ENCODE data around the gene WNK2.

WNK2 gene

DNA sequence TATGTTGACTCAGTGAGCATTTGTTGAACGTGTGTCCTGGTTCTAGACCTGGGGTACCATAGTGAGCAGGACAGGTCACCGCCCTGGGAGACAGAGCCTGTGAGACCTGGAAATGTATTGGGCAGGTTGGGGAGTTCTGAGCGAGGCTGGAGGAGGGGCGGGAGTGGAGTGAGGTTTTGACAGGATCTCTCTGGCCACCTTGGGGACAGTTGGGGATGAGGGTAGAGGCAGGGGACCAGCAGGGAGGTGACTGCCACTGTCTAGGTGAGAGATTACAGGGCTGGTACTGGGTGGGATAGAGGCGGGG is 7.4 kb downstream of the WNK2 start:
- no peak for DNase-seq (ENCODE audit: low read depth)
- H3K4me3 ChIP-seq (ENCODE audit: low read depth, low read length): no peak overlapping the region
- TF ChIP-seq, protein P1, sequence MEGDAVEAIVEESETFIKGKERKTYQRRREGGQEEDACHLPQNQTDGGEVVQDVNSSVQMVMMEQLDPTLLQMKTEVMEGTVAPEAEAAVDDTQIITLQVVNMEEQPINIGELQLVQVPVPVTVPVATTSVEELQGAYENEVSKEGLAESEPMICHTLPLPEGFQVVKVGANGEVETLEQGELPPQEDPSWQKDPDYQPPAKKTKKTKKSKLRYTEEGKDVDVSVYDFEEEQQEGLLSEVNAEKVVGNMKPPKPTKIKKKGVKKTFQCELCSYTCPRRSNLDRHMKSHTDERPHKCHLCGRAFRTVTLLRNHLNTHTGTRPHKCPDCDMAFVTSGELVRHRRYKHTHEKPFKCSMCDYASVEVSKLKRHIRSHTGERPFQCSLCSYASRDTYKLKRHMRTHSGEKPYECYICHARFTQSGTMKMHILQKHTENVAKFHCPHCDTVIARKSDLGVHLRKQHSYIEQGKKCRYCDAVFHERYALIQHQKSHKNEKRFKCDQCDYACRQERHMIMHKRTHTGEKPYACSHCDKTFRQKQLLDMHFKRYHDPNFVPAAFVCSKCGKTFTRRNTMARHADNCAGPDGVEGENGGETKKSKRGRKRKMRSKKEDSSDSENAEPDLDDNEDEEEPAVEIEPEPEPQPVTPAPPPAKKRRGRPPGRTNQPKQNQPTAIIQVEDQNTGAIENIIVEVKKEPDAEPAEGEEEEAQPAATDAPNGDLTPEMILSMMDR (IDR thresholded peaks at IDR 0.05; ENCODE audit: low read depth, low read length, missing control alignments): no peak

DNA sequence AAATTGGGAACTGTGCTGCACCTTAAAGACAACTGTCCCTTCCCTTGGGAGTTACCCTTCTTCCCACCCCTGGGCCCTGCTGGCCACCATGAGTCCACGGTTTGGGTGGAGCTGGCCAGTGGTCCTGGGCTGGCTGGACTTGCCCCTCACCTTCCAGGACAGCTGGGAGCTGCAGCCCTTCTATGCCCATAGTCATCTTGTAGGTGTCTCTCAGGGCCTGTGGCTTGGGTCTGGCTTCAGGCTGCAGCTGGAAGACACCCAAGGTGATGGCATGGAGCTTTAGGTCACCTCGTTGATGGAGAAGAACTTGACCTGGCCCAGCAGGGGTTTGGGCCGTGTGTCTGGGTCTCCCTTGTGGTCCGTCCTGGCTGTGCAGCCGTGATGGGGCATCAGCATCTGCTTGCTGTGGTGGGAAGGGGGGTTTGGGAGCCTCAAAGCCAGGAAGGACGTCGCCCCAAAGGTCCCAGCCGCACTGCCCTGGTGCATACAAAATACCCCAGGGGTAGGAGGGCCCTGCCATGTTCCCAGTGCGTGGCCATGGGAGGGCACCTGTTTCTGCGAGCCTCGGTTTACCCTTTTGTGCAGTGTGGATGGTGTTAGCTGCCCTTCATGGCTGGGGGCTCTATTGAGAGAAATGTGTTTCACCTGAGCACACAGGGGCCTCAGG is 8.9 kb downstream of the WNK2 start:
- H3K4me3 ChIP-seq (ENCODE audit: low read depth, low read length): no peak overlapping the region
- TF ChIP-seq, protein P1 (IDR thresholded peaks at IDR 0.05; ENCODE audit: low read depth, low read length, missing control alignments): no peak
- no peak for DNase-seq (ENCODE audit: low read depth)

DNA sequence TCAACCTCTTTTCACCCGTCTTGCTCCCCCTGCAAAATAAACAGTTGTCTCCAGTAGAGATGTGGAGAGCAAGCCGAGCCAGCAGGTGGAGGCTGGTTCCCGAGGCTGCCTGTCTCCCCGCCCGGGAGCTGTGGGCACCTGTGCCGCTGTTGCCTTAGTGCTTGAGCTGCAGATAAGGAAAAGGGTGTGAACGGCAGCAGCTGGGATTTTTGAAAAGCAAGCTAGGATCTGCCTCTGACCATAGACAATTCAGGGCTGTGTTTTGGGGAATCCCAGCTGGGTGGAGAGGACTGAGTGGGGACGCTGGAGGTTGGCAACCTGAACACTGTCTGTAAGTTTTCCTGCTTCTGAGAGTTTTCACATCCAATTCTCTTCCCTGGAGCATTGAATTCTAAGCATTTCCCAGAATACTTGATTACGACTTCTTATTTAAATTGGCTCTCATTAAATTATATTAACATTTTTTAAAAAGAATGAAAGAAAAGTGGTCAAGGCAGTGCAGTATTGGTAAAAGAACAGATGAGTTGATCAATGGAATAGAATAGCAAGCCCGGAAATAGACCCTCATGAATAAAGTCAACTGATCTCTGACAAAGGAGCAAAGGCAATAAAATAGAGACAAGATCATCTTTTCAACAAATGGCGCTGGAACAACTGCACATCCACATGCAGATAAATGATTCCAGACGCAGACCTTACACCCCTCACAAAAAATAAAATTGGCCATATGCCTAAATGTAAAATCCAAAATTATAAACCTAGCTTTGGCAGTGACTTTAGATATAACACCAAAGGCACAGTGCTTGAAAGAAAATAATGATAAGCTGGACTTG is 9.7 kb downstream of the WNK2 start:
- DNase-seq (ENCODE audit: low read depth): no peak
- no peak overlapping the region for H3K4me3 ChIP-seq (ENCODE audit: low read depth, low read length)
- TF ChIP-seq, protein P1 (IDR thresholded peaks at IDR 0.05; ENCODE audit: low read depth, low read length, missing control alignments): no peak

DNA sequence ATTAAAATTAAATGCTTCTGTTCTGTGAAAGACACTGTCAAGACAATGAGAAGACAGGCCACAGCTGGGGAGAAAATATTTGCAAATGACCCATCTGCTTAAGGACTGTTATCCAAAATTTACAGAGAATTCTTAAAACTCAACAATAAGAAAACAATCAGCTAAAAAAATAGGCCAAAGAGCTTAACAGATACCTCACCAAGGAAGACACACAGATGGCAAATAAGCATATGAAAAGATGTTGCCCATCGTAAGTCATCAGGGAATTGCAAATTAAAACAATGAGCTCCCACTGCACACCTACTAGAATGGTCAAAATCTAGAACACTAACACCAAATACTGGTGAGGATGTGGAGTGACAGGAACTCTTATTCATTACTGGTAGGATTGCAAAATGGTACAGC is 10.3 kb downstream of the WNK2 start:
- H3K4me3 ChIP-seq (ENCODE audit: low read depth, low read length): no peak overlapping the region
- TF ChIP-seq, protein P1 (IDR thresholded peaks at IDR 0.05; ENCODE audit: low read depth, low read length, missing control alignments): no peak
- DNase-seq (ENCODE audit: low read depth): no peak

DNA sequence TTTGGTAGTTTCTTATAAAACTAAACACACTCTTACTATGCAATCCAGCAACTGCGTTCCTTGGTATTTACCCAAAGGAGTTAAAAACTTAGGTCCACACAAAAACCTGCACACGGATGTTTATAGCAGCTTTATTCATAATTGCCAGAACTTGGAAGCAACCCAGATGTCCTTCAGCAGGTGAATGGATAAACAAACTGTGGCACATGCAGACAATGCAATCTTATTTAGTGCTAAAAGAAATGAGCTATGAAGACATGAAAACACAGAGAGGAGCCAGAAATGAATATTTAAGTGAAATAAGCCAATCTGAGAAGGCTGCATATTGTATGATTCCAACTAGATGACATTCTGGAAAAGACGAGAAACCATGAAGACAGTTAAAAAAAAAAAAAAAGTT is 10.7 kb downstream of the WNK2 start:
- DNase-seq (ENCODE audit: low read depth): no peak
- TF ChIP-seq, protein P1 (IDR thresholded peaks at IDR 0.05; ENCODE audit: low read depth, low read length, missing control alignments): no peak
- H3K4me3 ChIP-seq (ENCODE audit: low read depth, low read length): no peak overlapping the region

DNA sequence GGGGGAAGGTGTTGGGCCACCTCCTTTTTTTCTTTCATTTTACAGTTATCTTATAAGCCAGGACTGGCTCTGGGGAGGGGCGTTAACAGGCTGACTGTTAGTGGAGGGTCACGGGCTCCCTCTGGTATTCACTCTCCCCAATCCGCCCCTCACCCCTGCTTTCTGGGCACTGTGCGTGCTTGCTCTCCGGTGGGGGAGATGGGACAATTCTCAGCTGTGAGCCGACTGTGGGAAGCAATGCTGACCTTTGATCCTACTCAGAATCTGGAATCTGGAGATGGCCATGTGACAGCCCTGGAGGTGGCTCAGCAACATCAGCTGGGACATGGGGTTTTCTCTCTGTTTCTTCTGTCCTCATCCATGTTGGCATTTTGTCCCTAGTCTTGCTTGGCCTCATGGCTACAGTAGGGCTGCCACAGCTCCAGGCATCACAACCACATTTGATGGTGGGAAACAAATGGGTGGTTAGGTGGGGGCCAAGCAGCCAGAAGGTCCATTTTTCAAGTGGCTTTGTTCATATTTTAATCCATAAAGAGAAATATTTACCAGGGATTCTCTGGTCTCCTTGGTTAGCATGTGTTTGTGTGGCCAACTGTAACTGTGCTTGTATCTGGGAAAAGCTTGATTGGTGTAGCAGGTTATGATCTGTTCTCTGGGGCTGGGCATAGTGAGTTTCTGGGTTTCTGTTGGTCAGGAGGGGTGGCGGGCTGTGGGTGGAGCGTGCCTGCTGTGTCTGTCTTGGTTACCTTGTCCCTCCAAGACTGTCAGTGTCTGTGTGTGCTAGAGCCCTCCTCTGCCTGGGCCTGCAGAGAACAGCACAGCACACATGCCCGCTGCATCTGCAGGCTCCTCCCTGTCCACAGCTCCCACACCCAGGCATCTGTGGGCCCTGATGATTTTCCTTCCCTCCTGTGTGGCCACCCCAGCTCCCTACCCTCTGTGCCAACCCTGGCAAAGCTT is 12.4 kb downstream of the WNK2 start:
- TF ChIP-seq, protein P1 (IDR thresholded peaks at IDR 0.05; ENCODE audit: low read depth, low read length, missing control alignments): no peak
- no peak for DNase-seq (ENCODE audit: low read depth)
- H3K4me3 ChIP-seq (ENCODE audit: low read depth, low read length): no peak overlapping the region

Measured in GM12864 (cell line).